Endometrium (tissue), 2 donors: ENCODE results near the gene CLSTN2.

Experiments used
- FAIRE-seq: peaks from 2 replicates; lab custom pipeline; 2012; peaks lifted over from hg19 to GRCh38; lab: Jason Lieb, UNC
- donor health status: control.
- donor health status: control.

The CLSTN2 gene

DNA sequence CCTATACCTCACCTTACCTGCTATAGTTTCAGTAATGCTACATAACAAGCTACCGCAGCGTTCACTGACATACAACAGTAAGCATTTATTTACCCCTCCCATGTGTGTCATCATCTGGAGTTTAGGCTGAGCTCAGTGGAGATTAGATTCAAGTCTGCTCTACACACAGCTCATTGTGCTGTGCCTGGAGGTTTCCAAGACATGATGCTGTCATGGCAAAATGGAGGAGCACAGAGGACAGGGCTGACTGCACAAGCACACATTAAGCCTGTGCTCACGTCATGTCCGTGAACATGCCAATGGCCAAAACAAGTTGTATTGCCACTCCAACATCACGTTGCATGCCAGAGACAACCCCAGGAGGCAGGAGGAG, 409.1 kb downstream of the CLSTN2 start:
- FAIRE-seq, result no peak

DNA sequence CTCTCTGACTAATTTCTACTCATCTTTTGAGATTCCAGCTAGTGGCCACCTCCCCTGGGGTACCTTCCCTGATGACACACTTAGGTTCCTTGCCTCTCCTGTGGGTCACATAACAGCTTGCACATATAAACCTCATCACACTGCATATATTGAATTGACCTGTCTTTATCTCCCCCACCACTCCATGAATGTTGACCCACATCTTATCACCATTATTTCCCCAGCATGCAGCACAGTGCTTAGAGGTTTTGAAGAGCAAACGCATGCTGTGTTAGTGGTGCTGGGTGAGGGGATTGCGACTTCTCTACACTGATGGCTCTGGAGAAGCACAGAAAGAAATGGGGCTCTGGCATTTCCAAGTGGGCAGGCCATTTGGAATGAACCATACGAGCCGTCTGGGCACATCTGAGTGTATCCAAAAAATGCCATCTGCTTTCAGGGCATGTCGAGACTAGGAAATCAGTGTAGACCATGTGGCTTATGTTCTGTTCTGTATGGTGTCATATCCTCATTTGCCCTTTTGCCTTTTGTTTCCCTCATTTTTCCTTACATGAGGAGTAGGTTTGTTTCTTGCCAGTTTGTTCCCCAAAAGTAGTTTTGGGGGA, 409.7 kb downstream of the CLSTN2 start:
- no peak for FAIRE-seq

- no peak for FAIRE-seq
These were observed 412.2 kb downstream of the CLSTN2 start for GRCh38 chr3:140347151-140347550.

DNA sequence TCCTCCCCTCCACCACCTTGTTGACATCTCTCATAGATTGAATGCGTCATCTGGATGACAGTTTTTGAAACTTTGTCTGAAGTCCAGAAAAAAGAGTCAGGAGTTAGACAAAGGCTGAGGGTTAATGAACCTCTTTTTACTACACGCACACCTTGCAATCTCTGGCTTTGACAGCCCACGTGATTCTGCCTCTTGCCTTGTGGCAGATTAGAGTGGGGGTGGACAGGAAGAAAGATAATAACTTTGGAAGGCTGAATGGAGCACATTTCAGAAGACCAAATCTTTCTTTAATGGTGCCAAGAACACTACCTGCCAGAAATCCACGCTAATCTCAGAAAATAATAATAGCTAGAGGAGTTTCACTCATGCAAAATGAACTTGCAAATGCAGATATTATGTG, 415.0 kb downstream of the CLSTN2 start:
- no peak for FAIRE-seq

- FAIRE-seq, result no peak
These were observed 416.5 kb downstream of the CLSTN2 start for GRCh38 chr3:140351466-140351865.

GRCh38 chr3:140355481-140355880, 420.5 kb downstream of the CLSTN2 start:
- FAIRE-seq, result no peak

DNA sequence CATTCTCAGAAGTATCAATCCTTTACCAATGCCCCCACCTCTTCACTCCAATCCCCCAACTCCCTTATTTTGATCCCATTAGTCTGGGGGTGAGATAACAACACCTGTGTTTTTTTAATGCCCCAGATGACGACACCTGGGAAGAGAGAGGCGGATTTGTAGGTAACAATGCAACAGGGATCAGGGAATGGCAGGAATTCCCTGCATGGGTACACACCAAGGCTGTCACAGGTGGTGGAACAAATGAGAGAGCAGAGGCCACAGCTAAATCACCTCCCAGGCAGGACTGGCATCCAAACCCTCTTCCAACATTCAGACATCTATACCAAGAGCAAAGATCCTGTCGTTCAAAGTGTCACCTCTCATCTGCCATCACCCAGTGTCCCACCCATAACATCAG, 423.7 kb downstream of the CLSTN2 start:
- no peak for FAIRE-seq

DNA sequence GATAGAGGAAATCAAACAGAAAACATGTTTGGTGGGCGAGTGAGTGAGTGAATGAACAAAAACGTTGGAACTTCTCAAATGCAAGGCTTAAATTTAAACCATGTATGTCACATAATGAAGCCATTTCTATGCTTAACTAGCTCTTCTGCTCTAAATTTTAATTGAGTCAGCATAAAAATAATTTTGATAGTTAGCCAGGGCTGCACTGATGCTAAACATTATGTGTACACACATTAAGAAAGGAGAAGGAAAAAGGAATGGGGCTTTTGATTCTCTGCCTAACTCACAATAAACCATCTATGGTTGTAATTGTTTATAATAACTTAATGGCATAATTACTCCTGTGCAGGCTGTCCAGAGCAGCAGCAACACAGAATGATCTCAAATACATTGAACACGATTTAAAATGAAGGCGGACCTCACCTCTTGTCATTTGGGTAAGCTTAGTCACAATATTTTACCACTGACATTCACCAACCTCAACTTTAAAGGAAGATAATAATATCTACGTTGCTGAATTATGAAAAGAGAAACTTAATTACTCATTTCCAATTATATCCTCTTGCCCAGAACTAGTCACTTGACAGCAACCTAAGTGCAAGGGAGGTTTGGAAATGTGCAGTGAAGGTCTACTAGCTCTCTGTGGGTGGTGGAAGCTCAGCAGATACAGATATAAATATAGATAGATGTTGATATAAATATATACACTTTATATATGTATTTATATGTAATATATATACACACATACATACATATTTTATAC, 424.4 kb downstream of the CLSTN2 start:
- no peak for FAIRE-seq

GRCh38 chr3:140360332-140360731, 425.3 kb downstream of the CLSTN2 start:
- FAIRE-seq, result no peak

DNA sequence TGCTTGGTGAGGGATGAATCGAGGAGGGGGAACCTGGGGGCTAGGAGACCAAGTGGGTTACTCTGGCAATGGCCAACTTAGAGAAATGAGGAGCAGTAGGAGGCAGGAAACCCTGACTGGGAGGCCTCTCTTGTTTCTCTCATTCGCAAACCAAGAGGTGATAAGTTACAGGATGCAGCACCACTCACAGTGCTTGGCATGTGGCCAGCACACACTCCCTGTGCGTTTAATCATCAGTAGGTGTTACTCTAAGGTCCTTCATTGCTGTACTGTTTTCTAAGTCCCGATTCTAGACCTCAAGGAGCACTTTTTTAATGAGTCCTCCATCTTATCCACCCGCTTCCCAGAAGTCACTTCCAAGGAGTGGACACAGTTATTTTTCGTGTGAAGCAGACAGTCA, 428.8 kb downstream of the CLSTN2 start:
- FAIRE-seq, result no peak

- no peak for FAIRE-seq
These were observed 431.1 kb downstream of the CLSTN2 start for GRCh38 chr3:140365872-140366697.

DNA sequence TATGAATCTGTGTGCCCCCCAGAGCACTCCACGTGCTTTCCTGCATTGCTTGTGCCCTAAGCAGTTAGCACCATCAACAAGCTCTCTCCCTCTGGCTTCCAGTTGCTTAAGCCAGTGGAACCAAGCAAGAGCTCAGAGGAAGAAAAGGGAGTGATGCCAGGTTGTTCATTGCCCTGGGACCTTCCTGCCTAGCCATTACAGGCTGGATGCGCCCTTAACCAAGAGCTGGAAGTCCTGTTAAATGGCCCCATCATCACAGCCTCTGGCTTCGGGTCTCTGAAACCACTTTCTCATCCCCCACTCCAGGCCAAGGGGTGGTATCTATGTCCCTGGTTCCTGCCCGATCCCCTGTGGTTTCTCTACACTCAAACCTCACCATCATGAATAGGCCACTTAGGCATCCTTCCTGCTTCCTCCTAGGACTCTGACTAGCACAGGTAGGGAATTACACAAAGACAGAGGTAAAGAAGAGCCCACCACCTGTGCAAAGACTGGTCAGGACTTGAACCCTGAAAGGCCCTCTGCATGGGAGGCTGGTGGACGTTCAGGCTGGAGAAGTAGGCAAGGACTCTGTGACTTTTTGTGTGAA, 433.3 kb downstream of the CLSTN2 start:
- no peak for FAIRE-seq

DNA sequence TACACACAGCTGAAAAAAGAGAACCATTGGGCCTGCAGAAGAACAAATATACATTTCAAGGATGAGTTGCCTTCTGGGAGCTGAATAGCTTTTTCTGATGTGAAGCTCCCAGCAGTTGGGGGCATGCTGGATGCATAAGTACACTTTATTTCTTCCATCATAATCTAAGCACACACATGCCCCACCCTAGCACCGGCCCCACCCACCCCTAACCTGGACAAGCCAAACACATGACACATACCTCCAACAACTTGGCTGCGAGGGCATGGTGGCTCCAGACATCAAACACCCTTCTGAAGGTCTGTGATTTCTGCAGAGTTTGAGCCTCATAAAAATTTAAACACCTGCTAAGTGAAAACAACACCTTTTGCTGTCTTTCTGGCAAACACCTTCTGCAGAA, 435.7 kb downstream of the CLSTN2 start:
- FAIRE-seq, result no peak

DNA sequence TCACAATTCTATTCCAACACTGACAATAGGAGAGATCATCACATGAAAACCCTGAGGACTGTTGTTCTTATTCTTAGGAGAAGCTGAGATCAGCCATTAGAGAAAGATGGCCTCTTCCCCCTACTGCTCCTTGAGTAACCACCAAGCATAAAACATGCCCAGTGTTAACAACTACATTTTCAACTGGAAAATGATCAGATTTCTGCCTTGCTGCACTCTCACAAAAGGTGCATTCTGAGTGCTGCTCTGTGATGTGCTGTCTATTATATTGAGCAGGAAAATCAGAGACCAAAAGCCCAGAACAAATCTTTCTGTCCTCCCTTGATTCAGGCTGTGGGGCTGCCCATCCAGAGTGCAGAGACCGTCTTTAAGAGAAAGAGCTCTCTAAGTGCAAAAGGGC, 438.2 kb downstream of the CLSTN2 start:
- FAIRE-seq, result no peak

DNA sequence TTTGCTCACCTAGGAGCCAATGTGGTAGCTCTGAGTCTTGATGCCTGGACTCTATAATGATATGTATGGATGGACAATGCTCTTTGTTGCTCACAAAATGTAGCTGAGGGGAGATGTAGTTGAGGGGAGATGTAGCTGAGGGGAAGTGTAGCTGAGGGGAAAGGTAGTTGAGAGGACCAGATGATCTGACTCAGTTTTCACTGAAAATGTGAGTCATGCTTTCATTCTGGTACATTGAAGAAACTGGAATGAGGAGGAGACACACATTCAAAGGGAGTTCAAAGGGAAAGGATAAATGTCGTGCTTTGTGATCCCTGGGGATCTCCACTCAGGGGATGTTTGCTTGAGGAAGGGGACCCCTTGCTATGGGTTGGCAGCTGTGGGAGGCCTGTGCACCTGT, 440.0 kb downstream of the CLSTN2 start:
- FAIRE-seq, result no peak

DNA sequence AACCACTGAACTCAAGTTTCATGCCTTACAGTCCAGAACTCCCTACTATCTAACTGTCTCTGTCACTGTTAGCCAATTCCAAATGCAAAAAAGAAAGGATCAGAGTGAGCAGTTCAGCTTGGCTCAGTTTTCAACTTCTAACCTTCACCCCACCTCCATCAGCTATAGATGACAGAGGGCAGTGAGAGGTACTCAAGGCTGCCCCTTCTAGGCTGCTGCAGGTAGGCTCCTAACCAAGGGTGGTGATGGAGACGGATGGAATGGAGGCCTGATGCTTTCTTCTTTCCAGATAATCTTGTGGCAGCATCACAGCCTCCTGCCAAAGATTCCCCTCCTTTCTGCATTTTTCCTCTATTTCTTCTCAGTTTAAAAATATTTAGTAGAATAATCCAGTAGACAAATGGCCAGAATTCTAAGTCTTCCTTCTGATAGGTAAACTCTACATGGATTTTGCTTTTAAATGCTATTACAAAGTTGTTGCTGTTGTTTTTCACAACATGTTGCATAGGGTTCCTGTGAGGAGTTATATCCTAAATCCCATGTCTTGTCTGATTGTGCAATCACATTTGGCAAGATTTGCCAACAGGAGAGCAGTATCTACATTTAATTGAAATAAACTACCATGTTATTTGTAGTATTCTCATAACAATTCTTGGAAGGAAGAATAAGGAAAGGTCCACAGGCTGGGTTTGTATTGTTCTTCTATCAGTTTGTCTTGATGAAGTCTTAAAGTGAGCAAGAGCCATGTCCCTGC, 441.3 kb downstream of the CLSTN2 start:
- FAIRE-seq, result no peak

- no peak for FAIRE-seq
These were observed 442.7 kb downstream of the CLSTN2 start for GRCh38 chr3:140377644-140378043.

- no peak for FAIRE-seq
These were observed 443.8 kb downstream of the CLSTN2 start for GRCh38 chr3:140378571-140379340.

- no peak for FAIRE-seq
These were observed 449.2 kb downstream of the CLSTN2 start for GRCh38 chr3:140384028-140384771.

DNA sequence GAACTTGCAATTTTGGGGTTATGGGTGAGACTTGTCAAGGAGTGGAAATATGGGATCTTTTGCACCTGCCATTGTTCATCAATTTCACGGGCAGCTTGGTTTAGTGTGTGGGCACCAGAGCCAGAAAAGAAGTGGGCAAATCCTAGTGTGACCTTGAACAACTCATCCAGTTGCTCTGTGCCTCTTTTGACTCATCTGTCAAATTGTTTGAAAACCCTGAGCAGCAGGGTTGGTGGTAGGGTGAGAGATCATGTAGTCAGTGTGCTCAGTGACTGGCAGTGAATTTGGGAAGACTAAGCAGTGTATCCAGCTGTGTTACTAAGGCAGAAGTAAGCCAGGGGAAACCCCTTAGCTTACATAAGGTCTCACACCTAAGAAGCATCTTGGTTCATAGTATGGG, 449.9 kb downstream of the CLSTN2 start:
- FAIRE-seq, result no peak
